GM21737 (cell line): ENCODE measurements around the gene TLCD1.

ENCODE experiments used
- ATAC-seq: cut with Tn5 transposase; IDR thresholded peaks from one replicate; pipeline ENCODE4 v1.9.1; 2021; ENCODE audit warnings: mild to moderate bottlenecking, moderate library complexity; ENCODE audit not compliant: unreplicated experiment

TLCD1 gene

DNA sequence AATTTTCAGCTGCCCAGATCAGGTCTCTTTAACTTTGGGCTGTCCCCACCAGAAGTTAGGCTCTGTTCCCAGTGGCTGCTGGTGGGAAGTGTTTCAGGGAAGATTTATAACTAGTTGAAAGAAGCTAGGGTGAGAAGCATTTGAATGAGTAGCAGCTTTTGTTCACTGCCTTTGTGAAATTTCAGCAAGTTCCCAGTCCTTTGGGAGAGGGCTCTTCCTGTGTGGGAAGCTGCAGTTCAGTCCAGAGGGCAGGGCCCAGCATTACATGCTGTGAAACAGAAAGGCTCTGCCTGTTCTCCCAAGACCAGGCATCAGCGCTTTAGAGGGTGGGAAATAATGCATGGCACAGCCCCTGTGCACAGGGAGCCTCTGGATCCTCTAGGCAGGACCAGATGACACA is 32.2 kb downstream of the TLCD1 start:
- ATAC-seq, result no peak

DNA sequence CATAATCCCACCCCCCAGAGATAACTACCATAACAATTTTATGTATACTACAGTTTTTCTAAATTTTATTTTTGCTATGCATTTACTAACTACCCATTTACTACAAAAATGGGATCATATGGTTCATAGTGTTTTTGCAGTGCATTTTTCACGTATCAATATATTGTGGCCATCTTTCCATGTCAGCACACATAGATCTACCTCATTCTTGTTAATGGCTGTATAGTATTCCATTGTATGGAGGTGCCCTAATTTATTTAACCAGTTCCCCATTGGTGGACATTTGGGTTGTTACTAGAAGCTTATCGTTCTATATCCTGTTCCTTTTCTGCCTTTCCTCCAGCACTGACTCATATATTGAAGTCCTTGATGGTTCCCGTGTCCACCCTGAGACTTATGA is 37.0 kb downstream of the TLCD1 start:
- ATAC-seq, result no peak

DNA sequence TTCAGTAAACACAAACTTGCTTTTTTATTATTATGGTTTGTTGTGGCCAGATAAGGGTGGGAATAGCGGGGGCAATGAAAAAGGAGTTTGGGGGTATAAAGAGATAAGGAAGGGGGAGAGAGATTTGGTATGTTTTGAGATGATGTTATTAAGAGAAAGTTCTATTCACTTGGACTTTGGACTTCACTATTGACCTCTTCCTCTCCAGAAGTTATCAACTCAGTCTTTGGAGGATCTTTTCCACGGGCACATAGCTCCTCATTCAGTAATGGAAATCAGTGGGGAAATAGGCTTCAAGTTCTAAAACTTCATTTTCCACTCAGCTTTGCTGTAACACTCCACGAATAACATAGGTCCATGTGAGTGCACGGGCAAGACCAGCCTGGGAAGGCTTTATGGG is 37.6 kb downstream of the TLCD1 start:
- no peak for ATAC-seq

DNA sequence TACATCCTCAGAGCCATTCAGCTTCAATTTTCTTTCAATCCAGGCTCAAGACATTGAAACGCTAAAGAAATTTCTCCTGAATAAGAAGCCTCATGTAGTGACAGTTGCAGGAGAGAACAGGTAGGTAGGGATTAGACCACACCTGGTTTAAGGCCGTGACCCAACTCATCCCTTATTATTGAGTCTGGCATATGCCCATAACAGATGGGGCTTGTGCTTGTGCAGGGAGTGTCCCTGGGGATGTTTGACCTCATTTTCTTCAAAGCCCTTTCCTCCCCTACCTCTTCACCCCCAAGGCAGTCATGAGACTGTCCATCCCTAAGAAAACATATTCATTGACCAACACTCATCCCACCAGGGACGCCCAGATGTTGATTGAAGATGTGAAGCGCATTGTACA is 39.7 kb downstream of the TLCD1 start:
- ATAC-seq, result no peak

DNA sequence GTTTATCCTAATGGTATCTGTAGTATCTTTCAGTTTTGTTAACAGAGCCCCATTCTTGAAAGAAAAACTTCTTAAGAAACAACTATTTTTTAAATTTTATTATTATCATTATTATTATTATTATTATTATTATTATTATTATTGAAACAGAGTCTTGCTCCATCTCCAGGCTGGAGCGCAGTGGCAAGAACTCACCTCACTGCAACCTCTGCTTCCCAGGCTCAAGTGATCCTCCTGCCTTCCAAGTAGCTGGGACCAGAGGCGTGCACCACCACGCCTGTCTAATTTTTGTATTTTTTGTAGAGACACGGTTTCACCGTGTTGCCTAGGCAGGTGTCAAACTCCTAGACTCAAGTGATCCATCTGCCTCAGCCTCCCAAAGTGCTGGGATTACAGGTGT is 40.7 kb downstream of the TLCD1 start:
- ATAC-seq, result no peak

DNA sequence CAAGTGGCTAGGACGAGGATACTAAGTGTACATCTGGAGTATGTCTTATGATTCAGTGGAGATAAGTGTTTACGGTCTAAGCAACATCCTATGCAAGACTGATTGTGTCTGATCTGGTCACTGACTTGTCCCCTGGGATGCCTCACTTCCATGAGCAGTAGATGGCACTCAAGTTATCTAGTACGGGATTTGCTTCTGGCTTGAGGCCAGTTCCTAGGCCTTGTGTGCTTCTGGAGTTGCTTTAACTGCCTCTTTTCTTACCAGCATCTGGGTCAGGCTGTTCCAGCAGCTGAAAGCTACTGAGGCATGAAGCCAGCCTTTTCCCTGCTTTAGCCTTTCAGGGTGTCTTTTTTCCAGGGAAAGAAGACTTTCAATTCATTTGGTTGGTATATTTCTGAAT is 41.1 kb downstream of the TLCD1 start:
- ATAC-seq, result no peak

DNA sequence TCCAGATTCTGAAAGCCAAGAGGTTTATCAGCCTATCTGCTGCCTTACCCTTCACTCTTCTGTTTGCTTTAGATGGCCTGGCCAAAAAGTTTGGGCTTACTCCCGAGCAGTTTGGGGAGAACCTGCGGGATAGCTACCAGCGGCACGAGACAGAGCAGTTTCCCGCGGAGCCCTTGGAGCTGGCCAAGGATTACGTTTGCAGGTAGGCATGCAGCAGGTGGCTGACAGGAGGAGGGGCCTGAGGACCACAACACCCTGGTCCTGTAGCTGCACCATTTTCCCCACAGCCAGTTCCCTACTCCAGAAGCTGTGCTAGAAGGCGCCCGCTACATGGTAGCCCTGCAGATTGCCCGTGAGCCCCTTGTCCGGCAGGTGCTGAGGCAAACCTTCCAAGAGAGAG is 43.4 kb downstream of the TLCD1 start:
- no peak for ATAC-seq

DNA sequence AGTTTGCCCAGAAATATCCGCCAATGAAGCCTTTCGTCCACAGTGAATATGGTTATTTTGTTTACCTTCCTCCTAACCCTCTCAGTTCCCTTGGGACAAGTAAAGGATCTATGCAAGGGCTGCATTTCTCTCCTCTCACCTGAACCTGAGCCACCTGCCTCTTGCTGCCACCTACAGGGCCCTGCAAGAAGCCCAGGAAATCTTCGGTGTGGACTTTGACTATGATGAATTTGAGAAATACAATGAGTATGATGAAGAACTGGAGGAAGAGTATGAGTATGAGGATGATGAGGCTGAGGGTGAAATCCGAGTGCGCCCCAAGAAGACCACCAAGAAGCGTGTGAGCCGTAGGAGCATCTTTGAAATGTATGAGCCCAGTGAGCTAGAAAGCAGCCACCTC is 50.1 kb downstream of the TLCD1 start:
- ATAC-seq, result no peak

DNA sequence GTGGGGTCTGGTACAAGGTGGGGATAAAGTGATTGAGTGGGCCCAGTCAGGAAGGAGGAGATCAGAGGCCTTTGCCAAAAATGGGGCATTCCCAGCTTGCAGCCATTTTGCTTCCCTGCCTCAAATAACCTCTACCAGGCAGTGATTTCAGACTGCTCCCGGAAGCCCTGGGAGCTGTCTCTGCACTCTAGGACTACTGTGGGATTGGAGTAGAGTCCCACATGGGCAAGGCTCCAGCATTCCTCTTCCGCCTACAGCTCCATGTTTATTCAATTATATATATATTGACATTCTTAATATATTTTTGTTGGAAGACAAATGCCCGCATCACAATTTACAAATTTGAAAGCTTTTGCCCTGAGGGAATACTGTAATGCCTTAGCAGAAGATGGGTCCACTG is 50.5 kb downstream of the TLCD1 start:
- no peak for ATAC-seq
